Fibroblast of the conjunctiva (primary cell): ENCODE data around the gene GNPAT.

Experiments used
- DNase-seq: peaks from one replicate; pipeline ENCODE4 v3.0.0-alpha.2; 2010; ENCODE audit warnings: low read depth

The GNPAT gene

DNA sequence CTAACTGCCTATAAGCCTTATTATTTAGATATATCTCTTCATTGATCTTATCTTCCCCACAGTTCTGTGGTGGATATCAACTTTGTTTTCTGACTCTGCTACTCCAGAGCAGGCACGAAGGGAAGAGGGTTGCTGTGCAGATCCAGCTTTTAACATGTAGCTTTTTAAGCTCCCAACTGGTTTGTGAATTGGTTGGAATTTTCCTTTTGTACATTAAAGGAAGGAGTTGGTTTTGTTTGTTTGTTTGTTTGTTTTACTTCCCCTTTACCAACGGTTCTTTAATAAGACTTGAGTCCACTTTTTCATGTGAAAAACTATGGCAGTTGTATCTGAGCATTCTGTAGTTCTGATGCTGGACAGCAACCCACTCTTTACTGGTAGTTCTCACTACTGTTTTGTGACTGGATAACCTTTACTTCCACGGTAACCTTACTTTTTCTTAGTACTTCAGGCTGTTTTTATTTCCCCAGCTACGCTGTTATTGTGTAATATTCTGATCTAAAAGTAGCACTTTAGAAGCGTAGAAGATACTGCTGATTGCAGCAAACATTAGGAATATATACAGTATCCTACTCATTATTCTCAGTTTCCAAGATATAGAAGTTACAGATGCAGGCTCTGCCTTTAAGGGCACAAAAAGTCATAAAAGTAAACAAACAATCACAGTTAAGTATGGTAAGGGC lies 1.6 kb downstream of the GNPAT start:
- DNase-seq = no peak

DNA sequence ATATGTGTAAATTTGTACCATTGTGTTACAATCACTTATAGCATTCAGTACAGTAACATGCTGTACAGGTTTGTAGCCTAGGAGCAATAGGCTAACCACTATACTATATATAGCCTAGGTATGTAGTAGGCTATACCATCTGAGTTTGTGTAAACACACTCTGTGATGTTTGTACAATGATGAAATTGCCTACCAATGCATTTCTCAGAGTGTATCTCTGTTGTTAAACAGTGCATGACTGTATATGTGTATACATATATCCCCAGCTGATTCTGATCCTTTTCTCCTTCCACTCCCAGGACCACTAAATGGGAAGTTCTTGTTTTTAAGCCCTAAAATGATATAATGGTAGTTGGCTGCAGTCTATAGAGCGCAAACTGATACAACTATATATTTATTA lies 7.8 kb downstream of the GNPAT start:
- no peak for DNase-seq

- DNase-seq = no peak
These were observed 11.3 kb downstream of the GNPAT start for GRCh38 chr1:231252336-231252735.

DNA sequence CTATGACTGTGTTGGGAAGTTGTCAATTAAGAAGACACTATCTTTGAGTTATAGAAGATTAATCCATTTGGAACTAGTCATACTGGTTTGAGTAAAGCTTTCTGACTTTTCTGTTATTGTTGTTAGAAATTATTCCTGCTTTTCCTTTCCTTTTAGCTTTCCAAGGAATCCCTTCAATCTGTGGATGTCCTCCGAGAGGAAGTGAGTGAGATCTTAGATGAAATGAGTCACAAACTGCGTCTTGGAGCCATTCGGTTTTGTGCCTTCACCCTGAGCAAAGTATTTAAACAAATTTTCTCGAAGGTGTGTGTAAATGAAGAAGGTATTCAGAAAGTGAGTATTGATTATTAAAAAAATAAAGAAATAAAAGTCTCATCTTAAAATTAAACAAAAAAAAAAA lies 19.3 kb downstream of the GNPAT start:
- no peak for DNase-seq

- no peak for DNase-seq
These were observed 23.6 kb downstream of the GNPAT start for GRCh38 chr1:231264642-231265041.

GRCh38 chr1:231265379-231265778 lies 24.4 kb downstream of the GNPAT start:
- no peak for DNase-seq

DNA sequence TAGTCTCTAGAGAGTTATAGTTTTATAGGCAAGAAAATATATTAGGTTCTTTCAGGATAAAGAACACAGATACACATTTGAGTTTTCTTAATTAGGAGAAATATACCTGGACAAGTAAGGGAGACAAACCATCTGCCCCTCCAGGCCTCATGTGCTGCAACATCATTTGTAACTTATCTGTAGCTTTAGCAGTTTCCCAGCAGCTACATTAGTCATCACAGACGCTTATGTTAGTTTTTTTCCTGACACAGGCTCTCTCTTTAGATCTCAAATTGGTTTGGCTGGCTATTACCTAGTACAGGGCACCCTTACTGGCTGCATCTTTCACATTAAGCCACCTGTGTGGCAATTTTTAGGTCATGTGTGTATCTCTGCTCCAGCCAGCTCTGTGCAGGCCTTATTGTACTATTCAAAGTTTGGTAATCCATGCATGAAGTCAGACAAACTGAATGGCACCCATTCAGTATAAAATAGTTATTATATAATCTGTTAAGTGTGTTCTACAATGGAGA lies 25.9 kb downstream of the GNPAT start:
- no peak for DNase-seq

DNA sequence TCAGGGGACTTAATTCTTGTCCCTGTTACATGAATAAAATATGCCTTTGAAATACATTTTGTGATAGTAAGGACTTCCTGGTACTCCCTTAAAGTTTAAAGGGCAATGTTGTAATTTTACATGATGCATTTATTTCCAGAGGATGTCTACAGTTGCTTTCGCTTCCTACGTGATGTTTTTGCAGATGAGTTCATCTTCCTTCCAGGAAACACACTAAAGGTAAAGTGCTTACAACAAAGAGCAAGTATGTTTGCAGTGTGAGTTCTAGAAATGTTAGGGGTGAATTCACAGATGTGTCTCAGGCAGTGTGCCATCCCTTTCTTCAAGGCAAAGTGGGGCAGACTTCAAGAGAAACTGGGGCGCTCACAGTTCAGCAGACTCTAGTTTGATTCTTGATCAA lies 31.2 kb downstream of the GNPAT start:
- DNase-seq = no peak

DNA sequence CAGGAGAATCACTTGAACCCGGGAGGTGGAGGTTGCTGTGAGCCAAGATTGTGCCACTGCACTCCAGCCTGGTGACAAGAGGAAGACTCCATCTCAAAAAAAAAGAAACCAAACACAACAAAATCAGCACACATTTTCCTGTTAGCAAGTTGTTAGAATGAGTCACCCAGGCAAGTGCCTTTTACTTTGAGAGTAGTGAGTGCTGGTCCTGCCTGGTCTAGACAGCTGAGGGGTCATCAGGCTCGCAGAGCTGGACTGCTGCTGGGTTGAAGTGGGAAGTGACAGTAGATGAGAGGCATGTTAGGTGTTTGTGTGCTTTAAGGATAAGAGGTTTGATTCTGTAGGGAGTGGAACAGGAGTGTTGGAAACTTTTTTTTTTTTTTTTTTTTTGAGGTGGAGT lies 31.9 kb downstream of the GNPAT start:
- DNase-seq = no peak

DNA sequence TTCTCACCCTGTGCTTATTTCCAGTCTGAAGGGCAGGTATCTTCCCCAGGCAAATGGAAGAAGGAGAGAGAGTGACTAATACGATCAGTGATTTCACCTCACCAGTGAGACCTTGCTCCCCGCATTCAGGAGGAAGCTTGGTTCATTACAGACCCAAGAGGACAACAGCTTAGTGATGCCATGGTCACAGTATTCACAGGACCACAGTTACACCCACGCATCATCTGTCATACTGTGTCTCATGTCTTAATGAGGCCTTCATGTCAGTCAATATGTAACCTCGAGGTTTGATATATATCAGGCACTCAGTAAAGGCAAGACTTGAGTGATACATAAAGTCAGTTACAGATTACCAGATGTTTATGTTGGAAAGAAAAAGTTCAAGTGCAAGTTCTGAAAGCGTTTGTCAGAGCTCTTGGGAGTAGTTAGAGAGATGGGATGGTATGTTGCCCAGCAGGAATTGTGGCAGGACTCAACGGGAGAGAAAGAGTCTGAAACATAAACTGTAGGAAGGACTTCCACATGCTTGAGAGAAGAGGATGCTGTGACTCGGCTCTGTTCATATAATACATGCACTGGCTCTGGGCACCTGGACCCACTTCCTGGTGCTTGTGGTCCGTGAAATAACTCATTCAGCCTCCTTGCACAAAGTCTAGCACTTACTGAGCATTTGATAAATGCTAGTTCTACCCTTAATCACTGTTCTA lies 33.3 kb downstream of the GNPAT start:
- DNase-seq = no peak

DNA sequence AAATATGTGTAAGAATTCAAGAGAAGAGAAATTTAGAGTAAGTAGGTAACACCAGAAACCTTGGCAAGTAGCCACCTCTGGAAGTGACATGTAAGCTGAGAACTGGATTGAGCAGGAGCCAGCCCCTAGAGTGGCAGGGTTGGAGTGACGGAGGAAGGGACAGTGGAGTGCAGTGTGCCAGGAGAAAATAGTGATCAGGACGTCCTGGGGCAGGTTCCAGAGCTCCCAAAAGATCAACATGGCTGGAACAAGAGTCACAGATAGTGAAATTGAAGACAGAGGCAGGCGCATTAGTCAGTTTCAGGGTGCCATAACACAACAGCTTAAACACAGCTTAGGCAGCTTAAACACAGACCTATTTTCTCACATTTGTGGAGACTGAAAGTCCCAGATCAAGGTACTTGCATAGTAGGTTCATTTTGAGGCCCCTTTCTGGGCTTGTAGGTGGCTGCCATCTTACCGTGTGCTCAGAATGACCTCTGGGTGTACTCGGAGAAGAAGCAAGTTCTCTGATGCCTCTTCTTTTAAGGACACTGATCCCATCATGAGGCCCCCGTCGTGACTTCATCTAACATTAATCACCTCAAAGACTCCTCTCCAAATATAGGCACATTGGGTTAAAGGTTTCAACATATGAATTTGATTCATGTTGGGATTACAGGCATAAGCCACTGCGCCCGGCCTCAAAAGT lies 37.2 kb downstream of the GNPAT start:
- DNase-seq = no peak

DNA sequence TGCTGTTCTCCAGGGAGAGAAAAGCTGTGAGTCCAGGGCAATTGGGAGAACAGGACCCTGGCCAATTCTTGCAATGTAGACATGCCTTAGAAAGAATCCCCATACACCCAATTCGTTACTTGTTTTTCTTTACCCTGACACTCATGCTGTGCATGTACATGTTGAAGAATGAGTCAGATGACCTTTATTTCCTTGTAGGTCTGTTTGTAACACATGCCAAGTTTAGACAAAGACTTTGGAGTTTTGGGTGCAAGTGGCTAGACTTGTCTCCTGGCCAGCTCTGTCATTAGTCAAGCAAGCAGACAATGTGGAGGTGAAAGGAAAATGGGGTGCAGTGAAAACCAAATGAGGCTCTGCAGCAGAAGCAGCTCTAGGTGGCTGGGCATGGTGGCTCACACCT lies 38.1 kb downstream of the GNPAT start:
- peak; percentile 4 for DNase-seq

DNA sequence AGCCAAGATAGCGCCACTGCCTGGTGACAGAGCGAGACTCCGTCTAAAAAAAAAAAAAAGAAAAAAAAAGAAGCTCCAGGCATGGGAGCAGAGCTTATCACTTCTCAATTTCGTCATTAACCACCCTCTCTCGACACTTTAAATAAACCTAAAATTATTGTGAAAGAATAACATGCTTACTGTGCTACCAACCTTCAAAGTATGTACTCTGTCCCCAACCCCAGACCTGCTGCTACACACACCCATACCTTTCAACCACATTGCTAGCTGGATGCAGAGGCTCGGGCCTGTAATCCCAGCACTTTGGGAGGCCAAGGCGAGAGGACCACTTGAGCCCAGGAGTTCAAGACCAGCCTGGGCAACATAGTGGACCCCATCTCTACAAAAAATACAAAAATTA lies 38.7 kb downstream of the GNPAT start:
- DNase-seq = no peak

DNA sequence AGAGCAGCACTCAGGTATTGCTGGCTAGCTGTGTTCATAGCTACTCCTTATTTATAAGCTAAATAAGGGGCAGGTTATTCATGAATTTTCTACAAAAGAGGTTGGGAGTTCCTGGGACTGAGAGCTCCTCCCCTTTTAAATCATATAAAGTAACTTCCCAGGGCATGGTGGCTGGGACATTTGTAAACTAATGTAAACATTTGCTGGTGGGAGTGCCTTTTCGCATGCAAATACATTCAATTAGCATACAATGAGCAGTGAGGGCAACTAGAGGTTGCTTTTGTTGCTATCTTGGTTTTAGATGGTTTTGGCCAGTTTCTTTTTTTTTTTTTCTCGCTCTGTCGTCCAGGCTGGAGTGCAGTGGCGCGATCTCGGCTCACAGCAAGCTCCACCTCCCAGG lies 43.4 kb downstream of the GNPAT start:
- no peak for DNase-seq

DNA sequence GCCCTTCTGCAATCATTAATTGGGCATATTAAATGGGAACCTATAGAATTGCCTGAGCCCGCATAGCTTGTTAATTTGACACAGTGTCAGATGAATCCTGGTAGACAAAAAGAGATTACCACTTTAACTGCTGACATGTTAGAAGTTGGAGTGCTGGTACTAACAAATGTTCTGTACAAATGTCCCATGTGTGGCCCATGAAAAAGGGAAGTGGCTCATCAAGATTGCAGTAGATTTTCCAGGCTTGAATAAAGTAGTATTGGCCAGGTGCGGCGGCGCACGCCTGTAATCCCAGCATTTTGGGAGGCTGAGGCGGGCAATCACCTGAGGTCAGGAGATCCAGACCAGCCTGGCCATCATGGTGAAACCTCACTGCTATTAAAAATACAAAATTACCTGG lies 45.6 kb downstream of the GNPAT start:
- no peak for DNase-seq

DNA sequence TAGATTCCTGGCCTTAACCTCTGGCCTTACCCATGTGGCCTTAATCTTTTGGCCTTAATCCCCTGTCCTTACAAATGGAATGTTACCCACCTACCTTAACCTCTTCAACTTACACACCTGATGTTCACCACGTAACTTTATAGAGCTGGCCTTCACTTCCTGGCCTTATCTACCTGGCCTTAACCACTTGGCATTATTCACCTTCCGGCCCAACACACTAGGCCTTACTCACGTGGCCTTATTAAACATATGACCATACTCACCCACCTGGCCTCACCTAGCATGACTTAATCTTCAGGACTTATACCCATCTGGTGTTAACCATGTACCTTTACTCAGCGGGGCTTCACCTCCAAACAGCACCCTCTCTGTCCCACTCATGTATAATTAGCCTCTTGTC lies 54.9 kb downstream of the GNPAT start:
- no peak for DNase-seq

- no peak for DNase-seq
These were observed 61.0 kb downstream of the GNPAT start for GRCh38 chr1:231301990-231302389.

DNA sequence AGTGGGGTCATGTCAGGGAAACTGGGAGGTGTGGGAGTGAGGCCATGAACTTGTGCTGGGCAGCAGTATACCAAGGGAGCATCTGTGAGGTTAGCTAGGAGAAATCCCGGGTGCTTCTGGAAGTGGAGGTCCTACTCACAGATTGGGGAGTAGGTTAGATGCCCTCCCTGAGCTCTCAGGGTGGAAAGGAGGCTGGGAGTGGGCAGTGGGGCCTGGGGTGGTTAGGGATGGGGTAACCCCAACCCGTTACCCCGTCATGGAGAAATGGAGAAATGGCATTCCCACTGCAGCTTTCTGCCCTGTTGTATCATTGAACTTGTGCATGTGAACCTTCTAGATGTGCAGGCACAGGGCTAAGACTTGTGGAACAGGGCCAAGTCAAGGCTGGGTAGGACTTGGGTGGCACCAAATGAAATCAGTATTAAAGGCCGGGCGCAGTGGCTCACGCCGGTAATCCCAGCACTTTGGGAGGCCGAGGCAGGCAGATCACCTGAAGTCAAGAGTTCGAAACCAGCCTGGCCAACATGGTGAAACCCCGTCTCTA lies 69.5 kb downstream of the GNPAT start:
- no peak for DNase-seq

DNA sequence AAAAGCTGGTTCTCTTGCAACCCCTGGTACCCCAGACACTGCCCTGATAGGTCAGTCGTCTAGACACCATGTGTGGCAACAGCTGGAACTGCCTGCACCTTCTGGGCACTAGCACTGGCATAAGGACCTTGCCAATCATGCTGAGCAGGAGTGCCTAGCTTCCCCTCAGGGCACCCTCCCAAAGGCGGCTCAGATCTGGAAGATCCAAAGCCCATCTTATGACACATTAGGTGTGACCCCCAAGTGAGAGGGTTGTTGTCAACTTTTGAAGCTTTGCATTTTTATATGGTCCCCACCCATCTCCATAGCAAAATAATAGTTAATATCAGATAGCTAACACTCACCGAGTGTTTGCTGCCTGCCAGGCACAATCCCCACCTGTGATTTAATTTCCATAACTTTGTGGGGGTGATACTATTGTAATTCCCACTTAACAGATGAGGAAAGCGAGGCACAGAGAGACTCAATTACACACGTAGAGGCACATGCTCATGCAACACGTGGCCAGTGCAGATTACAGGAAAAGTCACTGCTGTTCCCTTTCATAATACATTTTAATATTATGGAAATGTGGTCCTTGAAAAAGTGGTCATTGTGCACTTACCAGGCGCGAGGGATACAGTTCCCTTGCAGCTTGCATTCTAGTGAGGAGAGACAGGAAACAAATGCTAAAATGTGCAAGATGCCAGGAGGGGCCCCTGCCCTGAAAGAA lies 70.9 kb downstream of the GNPAT start:
- DNase-seq = no peak

DNA sequence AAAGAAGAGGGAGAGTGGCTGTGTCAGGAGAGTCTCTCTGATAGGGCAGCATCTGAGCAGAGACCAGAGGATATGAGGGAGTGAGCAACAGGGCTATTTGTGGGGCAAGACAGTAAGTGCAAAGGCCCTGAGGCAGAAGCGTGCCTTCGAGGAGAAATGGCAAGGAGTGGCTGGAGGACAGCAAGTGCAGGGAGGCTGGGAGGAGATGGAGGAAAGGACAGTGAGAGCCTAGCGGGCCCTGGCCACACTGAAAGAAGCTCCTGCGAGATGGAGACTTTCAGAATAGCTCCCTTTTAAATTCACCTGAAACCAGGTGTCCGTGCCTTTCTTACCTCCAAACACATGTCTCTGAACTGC lies 71.4 kb downstream of the GNPAT start:
- no peak for DNase-seq

GRCh38 chr1:231313661-231314060 lies 72.6 kb downstream of the GNPAT start:
- DNase-seq = no peak

- no peak for DNase-seq
These were observed 74.9 kb downstream of the GNPAT start for GRCh38 chr1:231315887-231316286.
